Left hindlimb (tissue), 1 donor: ENCODE data around the gene LITAF.
"Not testable (repeated sequence)": the region's sequence is repeated elsewhere in the genome, so short reads cannot be mapped to it uniquely, and the experiment has no call there.

ENCODE experiments used
- DNase-seq: peaks from one replicate; pipeline ENCODE4 v3.0.0-alpha.2; 2018

The LITAF gene

GRCh38 chr16:11620243-11621003 is 33.7 kb upstream of the LITAF start:
- no peak for DNase-seq

GRCh38 chr16:11619327-11619851 is 32.7 kb upstream of the LITAF start:
- DNase-seq, result no peak

DNA sequence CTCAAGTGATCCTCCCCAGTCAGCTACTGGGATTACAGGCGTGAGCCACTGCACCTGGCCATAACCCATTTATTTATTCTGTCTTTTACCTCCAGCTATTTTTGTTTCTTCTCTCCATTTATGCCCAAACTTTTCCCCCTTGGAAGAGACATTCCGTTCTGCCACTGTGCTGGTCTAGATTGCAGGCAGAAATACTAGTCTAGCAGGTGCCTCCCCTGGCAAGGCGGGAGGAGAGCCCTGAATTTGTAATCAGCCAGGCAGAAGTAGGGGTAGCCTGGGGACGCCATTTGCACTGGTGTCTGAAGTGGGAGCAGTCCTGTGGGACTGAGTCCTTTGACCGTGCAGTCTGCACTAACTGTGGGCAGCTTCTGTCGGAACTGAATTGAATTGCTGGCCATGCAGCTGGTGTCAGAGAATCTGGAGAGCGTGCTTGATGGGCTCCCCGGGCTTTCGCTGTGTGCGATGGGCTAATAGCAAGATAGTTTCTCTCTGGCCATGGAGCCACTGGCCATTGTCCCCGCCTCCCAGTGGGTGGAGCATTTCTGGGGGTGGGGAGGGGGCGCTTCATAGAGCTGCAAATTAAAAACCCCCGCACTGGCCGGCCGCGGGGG is 31.5 kb upstream of the LITAF start:
- no peak for DNase-seq

DNA sequence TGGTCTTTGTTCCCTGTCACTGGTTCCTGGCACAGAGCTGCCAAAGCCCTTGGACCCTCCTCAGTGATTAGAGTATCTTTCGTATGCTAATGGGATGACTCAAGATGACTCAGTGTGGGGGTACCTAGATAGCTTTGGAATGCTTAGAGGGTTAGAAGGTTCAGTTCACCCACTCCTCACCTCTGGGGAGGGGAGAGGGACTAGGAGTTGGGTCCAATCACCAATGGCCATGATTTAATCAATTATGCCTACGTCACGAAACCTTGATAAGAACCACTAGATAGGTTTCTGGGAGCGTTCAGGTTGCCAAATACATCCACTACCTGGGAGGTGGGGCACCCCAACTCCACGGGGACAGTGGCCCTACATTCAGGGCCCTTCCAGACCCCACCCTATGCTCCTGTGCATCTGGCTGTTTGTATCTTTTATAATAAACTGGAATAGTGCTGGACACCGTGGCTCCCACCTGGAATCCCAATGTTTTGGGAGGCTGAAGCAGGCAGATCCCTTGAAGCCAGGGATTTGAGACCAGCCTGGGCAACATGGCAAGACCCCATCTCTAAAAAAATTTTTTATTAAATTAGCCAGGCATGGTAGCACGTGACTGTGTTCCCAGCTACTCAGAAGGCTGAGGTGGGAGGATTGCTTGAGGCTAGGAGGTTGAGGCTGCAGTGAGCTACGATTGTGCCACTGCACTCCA is 29.2 kb upstream of the LITAF start:
- no peak for DNase-seq

- DNase-seq, result no peak
Measured at GRCh38 chr16:11614587-11615175, 28.0 kb upstream of the LITAF start.

- DNase-seq, result peak; percentile 25
Measured at GRCh38 chr16:11613381-11614303, 26.9 kb upstream of the LITAF start.

GRCh38 chr16:11612665-11613025 is 25.9 kb upstream of the LITAF start:
- no peak for DNase-seq

DNA sequence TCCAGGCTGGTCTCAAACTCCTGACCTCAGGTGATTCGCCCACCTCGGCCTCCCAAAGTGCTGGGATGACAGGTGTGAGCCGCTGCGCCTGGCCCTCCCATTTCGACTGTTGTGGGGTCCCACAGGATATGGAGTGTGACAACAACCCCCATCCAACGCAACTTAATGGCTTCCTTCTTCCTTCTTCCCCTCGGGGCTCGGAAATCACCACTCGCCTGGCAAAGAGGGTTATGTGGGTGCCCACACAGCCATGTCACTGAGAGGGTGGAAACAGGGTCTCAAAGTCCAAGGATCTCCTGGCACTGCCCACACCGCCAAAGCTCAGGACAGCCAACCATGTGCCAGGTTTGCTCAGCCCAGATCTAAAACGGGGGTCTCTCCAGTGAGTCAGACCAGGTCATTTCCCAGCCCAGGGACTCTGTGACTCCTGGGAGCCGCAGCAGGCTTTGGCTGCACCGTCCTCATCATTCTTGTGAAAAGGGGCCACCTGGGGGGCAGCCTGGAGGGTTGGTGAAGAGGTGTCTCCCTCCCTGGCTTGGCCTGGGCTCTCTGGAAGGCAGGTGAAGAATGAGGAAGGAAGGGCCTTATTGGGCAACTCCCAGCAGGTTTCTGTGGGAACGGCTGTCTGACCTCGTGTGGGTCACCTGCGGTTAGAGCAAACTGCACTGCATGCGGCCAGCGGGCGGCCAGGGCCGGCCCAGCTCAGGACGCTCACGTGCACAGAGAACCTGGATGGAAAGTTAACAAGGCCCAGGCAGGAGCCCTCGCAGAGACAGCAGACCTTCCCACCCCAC is 25.3 kb upstream of the LITAF start:
- peak; percentile 43 for DNase-seq

- no peak for DNase-seq
Measured at GRCh38 chr16:11610580-11610979, 23.9 kb upstream of the LITAF start.

DNA sequence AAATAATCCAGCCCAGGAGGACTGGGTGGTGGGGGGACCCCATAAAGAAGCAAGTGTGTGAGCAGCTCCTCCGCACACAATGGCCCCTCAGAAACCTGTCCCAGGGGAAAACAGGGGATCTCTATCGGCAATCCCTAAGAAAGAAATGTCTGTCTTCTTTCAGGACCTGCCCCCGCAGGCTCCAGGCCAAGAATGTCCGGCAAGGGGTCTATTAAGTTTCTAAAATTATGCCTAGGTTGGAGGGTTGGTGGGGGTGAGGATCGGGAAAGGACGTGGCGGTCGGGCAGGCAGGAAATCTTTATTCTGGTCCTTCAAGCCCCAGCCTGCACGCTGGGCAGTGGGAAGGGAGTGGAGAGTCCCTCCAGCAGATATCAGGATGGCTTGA is 23.4 kb upstream of the LITAF start:
- DNase-seq, result peak; percentile 55

DNA sequence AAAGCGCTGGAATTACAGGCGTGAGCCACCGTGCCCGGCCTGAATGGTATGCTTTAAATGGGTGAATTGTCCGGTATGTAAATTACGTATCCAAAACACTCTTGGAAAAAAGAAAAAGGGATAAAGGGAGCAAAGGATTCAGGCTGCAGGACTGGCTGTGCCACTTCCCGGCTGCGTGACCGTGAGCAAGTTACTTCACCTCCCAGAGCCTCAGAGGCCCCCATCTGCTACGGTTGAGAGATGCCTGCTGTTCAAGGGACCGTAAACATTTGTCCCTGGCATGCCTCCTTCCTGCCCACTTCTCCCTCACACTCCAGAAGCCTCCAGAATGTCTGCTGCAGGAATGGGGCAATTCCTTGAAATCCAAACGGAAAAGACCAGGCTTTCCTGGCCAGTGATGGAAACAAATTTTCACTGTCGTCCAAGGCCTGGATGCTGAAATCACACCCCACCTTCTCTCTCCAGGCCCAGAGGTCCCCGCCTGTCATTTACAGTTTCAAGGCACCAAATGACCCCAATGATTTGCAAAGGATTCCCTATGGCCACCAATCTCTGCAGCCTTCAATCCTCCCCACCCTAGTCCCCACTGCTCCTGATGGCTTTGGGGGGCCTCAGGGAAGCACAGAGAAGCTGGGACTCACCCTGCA is 22.9 kb upstream of the LITAF start:
- no peak for DNase-seq

DNA sequence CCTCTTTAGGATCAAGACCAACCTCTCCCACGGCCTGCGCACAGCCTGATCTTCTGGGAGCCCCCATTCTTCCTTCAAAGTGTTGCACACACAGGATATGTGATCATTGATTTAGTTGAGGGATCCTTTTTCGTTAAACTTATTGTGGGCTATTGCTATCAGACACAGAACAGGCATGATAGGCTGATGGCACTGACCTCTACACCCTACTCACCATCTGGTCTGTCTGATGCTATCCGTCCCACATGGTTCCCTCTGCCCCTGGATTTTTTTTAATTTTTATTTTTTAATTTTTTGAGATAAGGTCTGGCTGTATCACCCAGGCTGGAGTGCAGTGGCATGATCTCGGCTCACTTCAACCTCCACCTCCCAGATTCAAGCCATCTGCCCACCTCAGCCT is 19.2 kb upstream of the LITAF start:
- DNase-seq, result no peak

DNA sequence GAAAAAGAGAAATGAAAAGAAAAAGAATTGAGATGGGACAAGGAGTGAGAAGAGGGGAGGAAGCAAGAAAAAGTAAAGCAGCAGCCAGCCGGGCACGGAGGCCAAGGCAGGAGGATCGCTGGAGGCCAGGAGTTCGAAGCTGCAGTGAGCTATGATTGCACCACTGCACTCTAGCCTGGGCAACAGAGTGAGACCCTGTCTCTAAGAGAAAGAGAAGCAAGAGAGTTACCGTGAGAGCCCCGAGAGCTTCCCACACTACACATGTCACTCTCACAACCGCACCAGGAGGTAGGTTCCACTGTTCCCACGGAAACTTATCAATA is 18.8 kb upstream of the LITAF start:
- DNase-seq, result no peak

DNA sequence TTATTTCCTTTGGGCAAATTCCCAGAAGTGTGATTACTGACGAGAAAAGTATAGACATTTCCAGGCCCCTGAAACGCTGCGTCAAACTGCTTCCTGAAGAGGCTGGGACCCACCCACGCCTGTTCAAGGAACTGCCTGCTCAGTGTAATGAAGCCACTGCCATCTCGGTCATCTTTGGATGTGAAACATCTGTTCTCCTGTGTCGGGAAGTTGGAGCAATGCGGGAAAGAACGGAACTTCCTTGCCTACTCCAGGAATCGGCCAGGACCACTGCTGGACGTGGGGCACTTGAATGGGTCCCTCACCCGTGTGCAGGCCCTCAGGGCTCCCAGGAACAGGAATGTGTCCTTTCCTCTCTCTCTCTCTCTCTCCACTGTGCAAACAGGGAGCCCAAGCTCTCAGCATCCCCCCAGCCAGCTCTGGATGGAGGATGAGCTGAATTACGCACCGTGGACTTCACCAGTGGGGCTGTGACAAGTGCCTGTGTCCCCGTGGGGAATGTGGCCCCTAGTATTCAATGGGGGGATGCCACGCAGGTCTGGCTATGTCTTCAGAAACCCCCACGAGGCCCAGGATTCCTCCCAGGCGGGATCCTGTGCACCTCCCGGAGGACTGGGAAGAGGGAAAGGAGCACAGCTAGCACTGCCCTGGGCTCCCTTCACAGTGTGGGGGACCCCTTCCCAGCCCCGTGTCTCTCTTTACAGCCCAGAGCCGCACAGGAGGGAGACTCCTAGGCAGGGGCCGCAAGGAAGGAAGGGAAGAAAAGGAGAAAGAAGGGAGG is 18.3 kb upstream of the LITAF start:
- peak; percentile 68 for DNase-seq

DNA sequence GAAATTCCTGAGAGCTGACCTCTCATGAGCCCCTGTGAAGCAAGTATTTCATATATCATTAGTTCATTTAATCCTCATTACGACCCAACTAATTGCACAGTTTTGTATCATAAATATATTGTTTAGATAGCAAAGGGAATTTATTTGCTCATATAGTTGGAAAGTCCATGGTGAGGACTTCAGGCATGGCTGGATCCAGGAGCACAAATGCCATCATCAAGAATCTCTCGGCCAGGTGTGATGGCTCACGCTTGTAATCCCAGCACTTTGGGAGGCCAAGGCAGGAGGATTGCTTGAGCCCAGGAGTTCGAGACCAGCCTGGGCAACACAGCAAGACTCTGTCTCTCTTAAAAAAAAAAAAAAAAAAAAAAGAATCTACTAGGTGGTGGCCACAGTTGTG is 17.6 kb upstream of the LITAF start:
- DNase-seq, result not testable (repeated sequence)

- peak; percentile 67 for DNase-seq
Measured at GRCh38 chr16:11603331-11603750, 16.6 kb upstream of the LITAF start.

DNA sequence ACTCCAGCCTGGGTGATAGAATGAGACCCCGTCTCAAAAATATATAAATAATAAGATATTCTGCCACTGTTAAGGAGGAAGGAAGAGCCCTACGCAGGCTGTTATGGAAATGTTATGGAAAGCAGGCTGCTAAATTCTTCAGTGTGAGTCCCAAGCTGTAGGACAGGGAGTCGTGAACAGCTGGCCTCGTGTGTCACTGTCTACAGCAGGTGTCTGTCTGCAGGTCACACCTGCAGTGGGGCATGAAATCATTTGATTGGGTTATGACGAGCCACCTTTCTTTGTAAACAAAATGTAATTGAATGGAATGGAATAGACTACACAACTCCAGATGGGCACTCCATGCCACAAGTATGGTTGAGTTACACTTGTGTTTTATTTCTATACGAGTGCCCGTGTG is 15.6 kb upstream of the LITAF start:
- no peak for DNase-seq

DNA sequence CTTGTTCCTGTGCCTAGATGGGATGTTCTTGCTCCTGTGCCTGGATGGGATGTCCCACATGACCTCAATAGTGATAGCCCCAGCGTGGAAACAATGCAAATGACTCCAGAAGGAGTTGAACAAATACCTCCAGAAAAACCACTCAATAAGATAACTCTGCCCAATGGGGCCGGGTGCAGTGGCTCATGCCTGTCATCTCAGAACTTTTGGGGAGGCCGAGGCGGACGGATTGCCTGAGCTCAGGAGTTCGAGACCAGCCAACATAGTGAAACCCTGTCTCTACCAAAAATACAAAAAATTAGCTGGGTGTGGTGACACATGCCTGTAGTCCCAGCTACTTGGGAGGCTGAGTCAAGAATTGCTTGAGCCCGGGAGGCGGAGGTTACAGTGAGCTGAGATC is 15.2 kb upstream of the LITAF start:
- no peak for DNase-seq

DNA sequence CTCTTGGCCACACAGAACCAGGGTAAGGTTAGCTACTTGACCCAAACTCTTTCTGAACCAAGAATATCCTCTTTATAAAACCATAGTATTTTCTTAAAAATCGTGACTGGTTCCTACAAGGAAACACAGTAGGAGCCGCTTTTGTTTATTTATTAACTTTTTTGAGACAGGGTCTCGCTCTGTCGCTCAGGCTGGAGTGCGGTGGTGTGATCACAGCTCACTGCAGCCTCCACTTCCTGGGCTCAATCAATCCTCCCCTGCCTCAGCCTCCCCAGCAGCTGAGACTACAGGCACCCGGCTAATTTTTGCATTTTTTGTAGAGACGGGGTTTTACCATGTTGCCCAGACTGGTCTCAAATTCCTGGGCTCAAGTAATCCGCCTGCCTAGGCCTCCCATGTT is 14.7 kb upstream of the LITAF start:
- DNase-seq, result no peak

GRCh38 chr16:11599579-11599978 is 12.9 kb upstream of the LITAF start:
- DNase-seq, result no peak
